Measurements from ENCODE around the gene TMUB1.

- TF ChIP-seq CTCF (IDR thresholded peaks at IDR 0.05; ENCODE audit: low read depth, low read length) (no peak), EZH2phosphoT487 (IDR thresholded peaks at IDR 0.05; ENCODE audit: low read depth) (no peak)
These were observed 4.9 kb upstream of the TMUB1 start for GRCh38 chr7:151088019-151088855.

Data from OCI-LY3 (cell line).